HG02759 (cell line): ENCODE results near the gene MADD.

Source experiments
- ATAC-seq: cut with Tn5 transposase; IDR thresholded peaks from one replicate; pipeline ENCODE4 v1.9.1; 2021; ENCODE audit warnings: mild to moderate bottlenecking, moderate library complexity; ENCODE audit not compliant: unreplicated experiment

MADD gene

DNA sequence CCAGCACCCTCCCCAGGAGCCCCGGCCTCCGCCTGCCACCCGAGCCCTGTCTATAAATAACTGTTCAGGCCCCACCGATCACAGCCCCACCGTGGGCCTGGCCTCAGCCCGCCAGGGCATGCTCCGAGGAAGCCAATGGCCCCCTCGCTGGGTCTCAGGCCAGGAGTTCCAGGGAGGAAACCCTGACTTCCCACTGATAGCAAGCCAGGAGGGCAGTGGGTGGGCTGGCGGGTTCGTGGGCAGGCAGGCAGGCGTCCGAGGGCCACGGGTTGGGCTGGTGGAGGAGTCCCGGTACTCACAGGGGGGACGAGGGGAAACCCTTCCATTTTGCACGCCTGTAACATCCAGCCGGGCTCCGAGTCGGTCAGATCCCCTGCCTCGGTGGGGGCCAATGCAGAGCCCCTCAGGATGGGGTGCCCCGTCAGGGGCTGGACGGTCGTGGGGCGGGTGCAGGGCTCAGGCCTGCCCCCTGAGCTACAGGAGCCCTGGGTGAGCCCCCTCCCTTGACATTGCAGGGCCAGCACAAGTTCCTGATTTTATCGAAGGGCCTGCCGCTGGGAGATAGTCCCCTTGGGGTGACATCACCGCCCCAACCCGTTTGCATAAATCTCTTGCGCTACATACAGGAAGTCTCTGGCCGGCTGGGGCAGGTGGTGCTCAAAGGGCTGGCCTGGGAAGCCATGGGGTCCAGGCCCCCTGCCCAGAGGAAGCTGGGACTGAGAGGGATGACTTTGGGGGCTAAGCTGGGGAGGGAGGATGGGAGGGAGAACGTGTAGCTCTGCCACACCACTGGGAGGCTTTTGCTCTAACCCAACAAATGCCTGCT lies 108.3 kb downstream of the MADD start, which contains the start of gene SPI1:
TSS of gene SPI1 (minus strand) at position 538 of the 826 bp plus-strand sequence. CDS start at position 344, 194 bp downstream.
- ATAC-seq = peak; percentile 78

GRCh38 chr11:47378836-47379170 lies 108.9 kb downstream of the MADD start:
- no peak for ATAC-seq

GRCh38 chr11:47379317-47379716 lies 109.4 kb downstream of the MADD start:
- no peak for ATAC-seq
